PC-3 (cell line): ENCODE data around the gene MT1B.

Source experiments
- EZH2 ChIP-seq: fragments of 300-600 bp; sonication (generic); IDR thresholded peaks from one replicate; pipeline ENCODE4 v1.6.1; 2017; ENCODE audit warnings: antibody characterized with exemption, mild to moderate bottlenecking, low read length; ENCODE audit not compliant: unreplicated experiment
- TF ChIP-seq, protein P1 (sequence below): fragments of 300-600 bp; sonication (generic); conservative IDR thresholded peaks from 2 replicates; pipeline ENCODE4 v1.5.1; 2017; ENCODE audit warnings: antibody characterized with exemption, low read depth, mild to moderate bottlenecking, low read length

DNA sequence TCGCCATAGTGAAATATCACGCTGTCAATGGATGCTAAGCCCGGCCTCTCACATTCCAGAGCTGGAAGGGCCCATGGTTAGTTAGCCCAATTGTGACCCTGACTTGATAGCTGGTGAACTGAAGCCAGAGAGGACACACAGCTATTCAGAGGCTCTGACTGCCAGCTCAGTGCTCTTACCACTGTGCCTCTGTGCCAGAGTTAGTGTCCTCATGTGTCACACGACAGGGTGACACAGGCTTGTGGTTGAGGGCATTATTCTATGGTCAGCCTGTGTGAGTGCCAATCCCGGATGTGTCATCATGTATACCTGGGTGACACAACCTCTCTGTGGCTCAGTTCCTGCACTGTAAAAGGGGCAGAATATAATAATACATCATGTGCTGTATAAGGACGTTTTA, 28.1 kb downstream of the MT1B start:
- TF ChIP-seq, protein P1, sequence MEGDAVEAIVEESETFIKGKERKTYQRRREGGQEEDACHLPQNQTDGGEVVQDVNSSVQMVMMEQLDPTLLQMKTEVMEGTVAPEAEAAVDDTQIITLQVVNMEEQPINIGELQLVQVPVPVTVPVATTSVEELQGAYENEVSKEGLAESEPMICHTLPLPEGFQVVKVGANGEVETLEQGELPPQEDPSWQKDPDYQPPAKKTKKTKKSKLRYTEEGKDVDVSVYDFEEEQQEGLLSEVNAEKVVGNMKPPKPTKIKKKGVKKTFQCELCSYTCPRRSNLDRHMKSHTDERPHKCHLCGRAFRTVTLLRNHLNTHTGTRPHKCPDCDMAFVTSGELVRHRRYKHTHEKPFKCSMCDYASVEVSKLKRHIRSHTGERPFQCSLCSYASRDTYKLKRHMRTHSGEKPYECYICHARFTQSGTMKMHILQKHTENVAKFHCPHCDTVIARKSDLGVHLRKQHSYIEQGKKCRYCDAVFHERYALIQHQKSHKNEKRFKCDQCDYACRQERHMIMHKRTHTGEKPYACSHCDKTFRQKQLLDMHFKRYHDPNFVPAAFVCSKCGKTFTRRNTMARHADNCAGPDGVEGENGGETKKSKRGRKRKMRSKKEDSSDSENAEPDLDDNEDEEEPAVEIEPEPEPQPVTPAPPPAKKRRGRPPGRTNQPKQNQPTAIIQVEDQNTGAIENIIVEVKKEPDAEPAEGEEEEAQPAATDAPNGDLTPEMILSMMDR: no peak
- TF ChIP-seq EZH2: no peak
